Measurements from ENCODE around the gene ATP2A2. TPM values are rescaled to one million over a fixed set of nuclear protein-coding genes. Genes with fewer than 3 reads are reported as not detected.
A peak's percentile ranks its signal among the peaks of the same experiment; 100 is the strongest.
"Not testable (repeated sequence)": the region's sequence is repeated elsewhere in the genome, so short reads cannot be mapped to it uniquely, and the experiment has no call there.

ATP2A2 gene
- total RNA-seq, 1 experiment from 2014 or later: 262 TPM

DNA sequence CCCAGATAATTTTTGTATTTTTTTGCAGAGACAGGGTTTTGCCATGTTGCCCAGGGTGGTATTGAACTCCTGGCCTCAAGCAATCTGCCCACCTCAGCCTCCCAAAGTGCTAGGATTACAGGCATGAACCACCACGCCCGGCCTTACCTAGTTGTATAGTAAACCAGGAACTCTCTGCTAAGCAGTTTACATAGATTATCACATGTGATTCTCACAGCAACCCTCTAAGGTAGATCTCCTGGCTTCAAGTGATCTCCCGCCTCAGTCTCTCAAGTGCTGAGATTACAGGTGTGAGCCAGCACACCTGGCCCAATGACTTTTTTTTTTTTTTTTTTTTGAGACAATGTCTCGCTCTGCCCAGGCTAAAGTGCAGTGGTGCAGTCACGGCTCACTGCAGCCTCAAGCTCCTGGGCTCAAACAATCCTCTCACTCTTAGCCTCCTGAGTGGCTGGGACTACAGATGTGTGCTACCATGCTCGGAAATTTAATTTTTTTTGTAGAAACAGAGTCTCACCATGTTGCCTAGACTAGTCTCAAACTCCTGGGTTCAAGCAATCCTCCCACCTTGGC is 26.0 kb upstream of the ATP2A2 start:
- Mint-ChIP-seq H3K4me1 (ENCODE audit: low read depth, unreplicated experiment) (peaks cover 7% of the 10 kb centered on the region), H3K27ac (ENCODE audit: unreplicated experiment) (no peak overlapping the region), H3K4me3 (ENCODE audit: unreplicated experiment) (no peak overlapping the region), H3K36me3 (ENCODE audit: insufficient read depth, unreplicated experiment) (no peaks in the 10 kb centered on the region), H3K9me3 (ENCODE audit: unreplicated experiment) (no peaks in the 10 kb centered on the region), H3K27me3 (ENCODE audit: insufficient read depth, unreplicated experiment) (no peaks in the 10 kb centered on the region)
- Histone ChIP-seq H3K36me3 (ENCODE audit: control insufficient read depth, insufficient read depth, low read length) (no peaks in the 10 kb centered on the region), H3K4me1 (peaks cover 19% of the 10 kb centered on the region), H3K9me3 (no peaks in the 10 kb centered on the region), H3K27me3 (replicated peaks; ENCODE audit: control insufficient read depth, insufficient read depth, low read length) (no peaks in the 10 kb centered on the region), H3K4me3 (ENCODE audit: low read depth, low read length) (no peak overlapping the region)
- TF ChIP-seq, protein P1, sequence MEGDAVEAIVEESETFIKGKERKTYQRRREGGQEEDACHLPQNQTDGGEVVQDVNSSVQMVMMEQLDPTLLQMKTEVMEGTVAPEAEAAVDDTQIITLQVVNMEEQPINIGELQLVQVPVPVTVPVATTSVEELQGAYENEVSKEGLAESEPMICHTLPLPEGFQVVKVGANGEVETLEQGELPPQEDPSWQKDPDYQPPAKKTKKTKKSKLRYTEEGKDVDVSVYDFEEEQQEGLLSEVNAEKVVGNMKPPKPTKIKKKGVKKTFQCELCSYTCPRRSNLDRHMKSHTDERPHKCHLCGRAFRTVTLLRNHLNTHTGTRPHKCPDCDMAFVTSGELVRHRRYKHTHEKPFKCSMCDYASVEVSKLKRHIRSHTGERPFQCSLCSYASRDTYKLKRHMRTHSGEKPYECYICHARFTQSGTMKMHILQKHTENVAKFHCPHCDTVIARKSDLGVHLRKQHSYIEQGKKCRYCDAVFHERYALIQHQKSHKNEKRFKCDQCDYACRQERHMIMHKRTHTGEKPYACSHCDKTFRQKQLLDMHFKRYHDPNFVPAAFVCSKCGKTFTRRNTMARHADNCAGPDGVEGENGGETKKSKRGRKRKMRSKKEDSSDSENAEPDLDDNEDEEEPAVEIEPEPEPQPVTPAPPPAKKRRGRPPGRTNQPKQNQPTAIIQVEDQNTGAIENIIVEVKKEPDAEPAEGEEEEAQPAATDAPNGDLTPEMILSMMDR (IDR thresholded peaks at IDR 0.05; ENCODE audit: insufficient read depth in 1 of 2, low read depth in 1 of 2, low read length in 1 of 2, severe bottlenecking in 1 of 2, unreplicated experiment in 1 of 2): no peak
- BruUV-seq (replicated peaks): no TSS peak
- peak in 1 of 2 experiments; percentile 17 for DNase-seq
- POLR2A ChIA-PET: no interaction called here
- CTCF ChIA-PET: no interaction called here
- intact Hi-C loops (cut with micrococcal nuclease; ENCODE audit: unreplicated experiment): no loop called here

DNA sequence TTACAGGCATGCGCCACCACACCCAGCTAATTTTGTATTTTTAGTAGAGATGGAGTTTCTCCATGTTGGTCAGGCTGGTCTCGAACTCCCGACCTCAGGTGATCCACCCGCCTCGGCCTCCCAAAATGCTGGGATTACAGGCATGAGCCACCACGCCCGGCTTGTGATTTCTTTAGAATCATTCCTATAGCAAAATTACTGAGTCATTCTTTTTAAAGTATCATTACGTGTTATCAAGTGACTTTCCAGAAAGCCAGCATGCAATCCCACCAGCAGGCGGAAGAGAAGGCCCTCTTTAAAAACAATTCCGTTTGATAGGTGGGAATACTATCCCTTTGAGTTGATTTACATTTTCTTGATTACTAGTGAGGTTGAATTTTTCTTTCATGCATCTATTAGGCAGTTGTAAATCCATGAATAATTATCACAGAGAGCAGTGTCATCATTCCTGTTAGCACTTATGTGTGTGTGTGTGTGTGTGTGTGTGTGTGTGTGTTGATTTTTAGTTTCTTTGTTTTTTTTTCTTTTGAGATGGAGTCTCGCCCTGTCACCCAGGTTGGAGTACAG is 25.1 kb upstream of the ATP2A2 start:
- CTCF ChIA-PET; H3K9me3 Mint-ChIP-seq (ENCODE audit: unreplicated experiment); H3K27me3 Mint-ChIP-seq (ENCODE audit: insufficient read depth, unreplicated experiment); H3K36me3 ChIP-seq (ENCODE audit: control insufficient read depth, insufficient read depth, low read length); H3K9me3 ChIP-seq; H3K27ac Mint-ChIP-seq (ENCODE audit: unreplicated experiment); H3K4me3 ChIP-seq (ENCODE audit: low read depth, low read length); POLR2A ChIA-PET; H3K36me3 Mint-ChIP-seq (ENCODE audit: insufficient read depth, unreplicated experiment); H3K4me3 Mint-ChIP-seq (ENCODE audit: unreplicated experiment); H3K27me3 ChIP-seq (replicated peaks; ENCODE audit: control insufficient read depth, insufficient read depth, low read length); H3K4me1 Mint-ChIP-seq (ENCODE audit: low read depth, unreplicated experiment); BruUV-seq (replicated peaks); intact Hi-C loops (cut with micrococcal nuclease; ENCODE audit: unreplicated experiment): not testable (repeated sequence)
- peak in 1 of 2 experiments; percentile 3 for DNase-seq
- H3K4me1 ChIP-seq: peaks cover 11% of the 10 kb centered on the region; the same call in 1 of the 2 replicates

DNA sequence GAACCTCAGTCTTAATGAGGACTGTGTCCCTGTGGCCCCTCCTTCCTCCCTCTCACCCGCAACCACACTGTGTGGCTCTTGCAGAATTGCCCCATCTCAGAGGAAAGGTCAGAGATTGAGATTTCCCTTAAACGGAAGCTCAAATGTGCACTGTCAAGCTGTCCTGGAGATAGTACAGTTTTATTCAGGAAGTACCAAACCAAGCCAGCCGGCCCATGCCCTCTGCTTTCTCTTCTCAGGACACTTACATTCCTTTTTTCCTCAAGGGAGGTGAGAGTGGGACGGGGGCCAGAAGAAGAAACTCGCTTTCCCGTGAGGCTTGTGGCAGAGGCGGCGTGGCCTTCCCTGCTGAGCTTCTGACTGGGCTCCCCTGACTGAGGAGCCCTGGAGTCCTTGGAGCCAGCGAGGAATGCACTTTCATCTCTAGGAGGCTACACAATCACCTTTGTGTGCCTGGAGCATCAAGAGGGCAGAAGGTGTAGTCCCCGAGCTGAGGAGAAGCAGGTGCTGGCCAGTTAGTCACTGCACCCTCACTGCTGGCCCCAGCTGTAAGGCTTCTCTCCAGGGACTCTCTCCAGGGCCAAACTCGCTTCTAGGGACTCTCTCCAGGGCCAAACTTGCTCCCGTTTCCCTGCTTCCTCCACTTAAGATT is 24.1 kb upstream of the ATP2A2 start:
- Mint-ChIP-seq H3K27ac (ENCODE audit: unreplicated experiment) (peak overlapping the region; percentile 66), H3K4me3 (ENCODE audit: unreplicated experiment) (no peak overlapping the region), H3K9me3 (ENCODE audit: unreplicated experiment) (no peaks in the 10 kb centered on the region), H3K27me3 (ENCODE audit: insufficient read depth, unreplicated experiment) (no peaks in the 10 kb centered on the region), H3K36me3 (ENCODE audit: insufficient read depth, unreplicated experiment) (no peaks in the 10 kb centered on the region), H3K4me1 (ENCODE audit: low read depth, unreplicated experiment) (no peaks in the 10 kb centered on the region)
- intact Hi-C loops (cut with micrococcal nuclease; ENCODE audit: unreplicated experiment): no loop called here
- CTCF ChIA-PET: no interaction called here
- Histone ChIP-seq H3K4me3 (ENCODE audit: low read depth, low read length) (no peak overlapping the region), H3K36me3 (ENCODE audit: control insufficient read depth, insufficient read depth, low read length) (no peaks in the 10 kb centered on the region), H3K9me3 (no peaks in the 10 kb centered on the region), H3K4me1 (peaks cover 11% of the 10 kb centered on the region; the same call in 1 of the 2 replicates), H3K27me3 (replicated peaks; ENCODE audit: control insufficient read depth, insufficient read depth, low read length) (no peaks in the 10 kb centered on the region)
- POLR2A ChIA-PET: no interaction called here
- peak in 1 of 2 experiments; percentile 29 for DNase-seq
- BruUV-seq (replicated peaks): no TSS peak
- TF ChIP-seq, protein P1 (IDR thresholded peaks at IDR 0.05; ENCODE audit: insufficient read depth in 1 of 2, low read depth in 1 of 2, low read length in 1 of 2, severe bottlenecking in 1 of 2, unreplicated experiment in 1 of 2): no peak
